Karpas-422 (cell line): ENCODE data around the gene CHN2. TPM values are rescaled to one million over a fixed set of nuclear protein-coding genes. Genes with fewer than 3 reads are reported as not detected.
A peak's percentile ranks its signal among the peaks of the same experiment; 100 is the strongest.

ENCODE experiments used
- DNase-seq: peaks from one replicate; pipeline ENCODE4 v3.0.0-alpha.2; 2015
- H2AFZ ChIP-seq: fragments of 200-600 bp; sonication (generic); 2 replicates; pipeline ENCODE4 v1.6.1; 2014; ENCODE audit warnings: antibody characterized with exemption, low read length, mixed read lengths
- H3K27ac ChIP-seq: fragments of 200-600 bp; sonication (generic); 2 replicates; pipeline ENCODE4 v1.5.1; 2014; ENCODE audit warnings: mild to moderate bottlenecking, low read length, moderate library complexity
- H3K27me3 ChIP-seq: fragments of 200-600 bp; sonication (generic); 2 replicates; pipeline ENCODE4 v1.6.1; 2014; ENCODE audit warnings: low read length, mixed read lengths
- H3K36me3 ChIP-seq: fragments of 200-600 bp; sonication (generic); 2 replicates; pipeline ENCODE4 v1.6.1; 2014; ENCODE audit warnings: low read length, mixed read lengths; ENCODE audit not compliant: insufficient read depth
- H3K4me1 ChIP-seq: fragments of 200-600 bp; sonication (generic); 2 replicates; pipeline ENCODE4 v1.6.1; 2014; ENCODE audit warnings: mild to moderate bottlenecking, low read length, mixed read lengths
- H3K4me2 ChIP-seq: fragments of 200-600 bp; sonication (generic); 2 replicates; pipeline ENCODE4 v1.6.1; 2014; ENCODE audit warnings: low read length, low read depth, mild to moderate bottlenecking; ENCODE audit not compliant: poor library complexity, severe bottlenecking
- H3K4me3 ChIP-seq: fragments of 200-600 bp; sonication (generic); 2 replicates; pipeline ENCODE4 v1.5.1; 2014; ENCODE audit warnings: mild to moderate bottlenecking, antibody characterized with exemption, low read length, mixed read lengths
- H3K79me2 ChIP-seq: fragments of 200-600 bp; sonication (generic); 2 replicates; pipeline ENCODE4 v1.6.1; 2014; ENCODE audit warnings: mild to moderate bottlenecking, low read length, mixed read lengths
- H3K9ac ChIP-seq: fragments of 200-600 bp; sonication (generic); 2 replicates; pipeline ENCODE4 v1.6.0; 2014; ENCODE audit warnings: low read length
- H3K9me2 ChIP-seq: fragments of 200-600 bp; sonication (generic), shearing (Covaris generic); replicated peaks from 2 replicates; pipeline ENCODE4 v1.6.0; 2014; ENCODE audit warnings: mild to moderate bottlenecking, low read length, moderate library complexity; ENCODE audit not compliant: insufficient read depth
- H3K9me3 ChIP-seq: fragments of 300-700, 200-600 bp; sonication (generic); 2 replicates; pipeline ENCODE4 v1.6.1; 2014; ENCODE audit warnings: low read length, mixed read lengths
- H4K20me1 ChIP-seq: fragments of 200-600 bp; sonication (generic); 2 replicates; pipeline ENCODE4 v1.6.1; 2014; ENCODE audit warnings: mild to moderate bottlenecking, antibody characterized with exemption, low read length, low read depth; ENCODE audit not compliant: insufficient read depth
- total RNA-seq: library from RNA; depleted of rRNA; stranded (reverse); fragments of >200 nt; shearing (Covaris generic); gene quantifications from 2 replicates; pipeline ENCODE4 v1.2.3, GENCODE V29; 2014; ENCODE audit warnings: low replicate concordance

CHN2 gene
- total RNA-seq, 1 experiment from 2014 or later: 9.1 TPM

DNA sequence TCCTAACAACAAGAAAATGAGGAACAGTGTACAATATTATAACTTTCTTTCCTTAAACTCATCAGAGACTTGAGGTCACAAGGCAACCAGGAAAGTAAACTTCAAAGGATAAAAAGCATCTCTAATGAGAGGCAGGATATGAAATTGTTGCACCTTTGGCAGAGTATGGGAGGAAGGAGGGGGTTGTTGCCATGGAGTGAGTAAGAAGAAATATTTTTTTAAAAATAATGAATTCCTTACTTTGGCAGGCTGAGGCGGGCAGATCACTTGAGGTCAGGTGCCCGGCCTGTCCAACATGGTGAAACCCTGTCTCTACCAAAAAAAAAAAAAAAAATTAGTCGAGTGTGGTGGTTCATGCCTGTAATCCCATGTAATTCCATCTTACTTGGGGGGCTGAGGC is 21.1 kb upstream of the CHN2 start:
- no peak overlapping the region for H2AFZ ChIP-seq

DNA sequence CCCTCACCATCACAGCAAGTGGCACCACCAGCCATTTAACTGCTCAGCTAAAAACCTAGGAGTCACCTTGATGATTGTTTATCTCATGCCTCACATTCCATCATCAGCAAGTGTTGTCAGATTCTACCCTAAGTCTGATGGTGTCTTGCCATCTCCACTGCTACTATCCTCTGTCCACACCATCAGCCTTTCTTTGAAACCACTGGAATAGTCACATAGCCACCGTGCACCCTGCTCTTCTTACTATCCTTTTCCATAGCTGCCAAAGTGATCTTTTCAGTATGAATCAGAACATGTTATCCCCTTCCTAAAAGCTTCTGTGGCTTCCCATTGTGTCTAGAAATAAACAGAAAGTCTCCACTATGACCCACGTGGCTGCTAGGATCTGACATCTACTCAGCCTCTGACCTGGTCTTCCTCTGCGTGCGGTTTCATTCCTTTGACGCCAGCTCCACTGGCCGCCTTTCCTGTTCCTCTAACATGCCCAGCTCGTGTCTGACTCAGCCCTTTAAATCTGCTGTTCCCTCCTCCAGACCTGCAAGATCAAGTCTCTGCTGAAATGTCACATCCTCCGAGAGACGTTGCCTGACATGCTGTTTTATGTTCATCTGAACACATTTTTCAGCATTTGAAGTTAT is 16.5 kb upstream of the CHN2 start:
- Histone ChIP-seq H3K4me2 (no peak overlapping the region), H3K9me3 (no peaks in the 10 kb centered on the region), H4K20me1 (no peaks in the 10 kb centered on the region), H3K79me2 (no peaks in the 10 kb centered on the region), H3K36me3 (no peaks in the 10 kb centered on the region), H3K9ac (no peak overlapping the region), H3K4me1 (peaks cover 18% of the 10 kb centered on the region), H3K27ac (no peak overlapping the region), H3K27me3 (0 out of 2 replicates have a peak, but pooled peaks cover 3% of the 10 kb centered on the region), H3K4me3 (no peak overlapping the region), H3K9me2 (no peaks in the 10 kb centered on the region), H2AFZ (no peak overlapping the region)
- no peak for DNase-seq

More for the DNA sequence above, 21.1 kb upstream of the CHN2 start:
- Histone ChIP-seq H3K27ac (no peak overlapping the region), H3K79me2 (no peaks in the 10 kb centered on the region), H3K9ac (no peak overlapping the region), H3K4me3 (no peak overlapping the region), H4K20me1 (no peaks in the 10 kb centered on the region), H3K4me1 (no peaks in the 10 kb centered on the region), H3K4me2 (no peak overlapping the region), H3K9me3 (no peaks in the 10 kb centered on the region), H3K27me3 (no peaks in the 10 kb centered on the region), H3K9me2 (no peaks in the 10 kb centered on the region), H3K36me3 (no peaks in the 10 kb centered on the region)
- DNase-seq: no peak

DNA sequence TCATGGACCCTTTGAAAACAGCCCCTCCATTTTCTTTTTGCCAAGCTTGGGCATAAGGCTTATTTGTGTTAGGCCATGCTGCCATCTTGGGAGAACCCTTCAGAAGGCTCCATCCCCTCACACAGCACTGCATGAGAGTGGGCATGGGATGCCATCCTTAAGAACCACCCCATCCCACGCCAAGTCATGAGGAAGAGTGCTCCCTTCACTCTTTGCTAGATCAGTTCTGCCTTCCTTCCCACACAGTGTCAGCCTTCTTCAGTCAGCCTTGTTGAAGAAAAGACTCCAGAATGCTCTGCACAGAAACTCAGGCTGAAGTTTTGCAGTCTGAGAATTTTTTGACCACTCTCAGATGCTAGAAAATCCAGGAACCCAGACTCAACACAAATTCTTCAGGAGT is 15.5 kb upstream of the CHN2 start:
- no peaks in the 10 kb centered on the region for H3K9me2 ChIP-seq
- no peak overlapping the region for H3K4me3 ChIP-seq
- no peak overlapping the region for H3K4me2 ChIP-seq
- no peak for DNase-seq
- 0 out of 2 replicates have a peak, but pooled peaks cover 3% of the 10 kb centered on the region for H3K27me3 ChIP-seq
- H3K9me3 ChIP-seq: no peaks in the 10 kb centered on the region
- H2AFZ ChIP-seq: no peak overlapping the region
- no peak overlapping the region for H3K27ac ChIP-seq
- H3K36me3 ChIP-seq: no peaks in the 10 kb centered on the region
- no peak overlapping the region for H3K9ac ChIP-seq
- no peaks in the 10 kb centered on the region for H3K79me2 ChIP-seq
- no peaks in the 10 kb centered on the region for H4K20me1 ChIP-seq
- peaks cover 18% of the 10 kb centered on the region for H3K4me1 ChIP-seq

DNA sequence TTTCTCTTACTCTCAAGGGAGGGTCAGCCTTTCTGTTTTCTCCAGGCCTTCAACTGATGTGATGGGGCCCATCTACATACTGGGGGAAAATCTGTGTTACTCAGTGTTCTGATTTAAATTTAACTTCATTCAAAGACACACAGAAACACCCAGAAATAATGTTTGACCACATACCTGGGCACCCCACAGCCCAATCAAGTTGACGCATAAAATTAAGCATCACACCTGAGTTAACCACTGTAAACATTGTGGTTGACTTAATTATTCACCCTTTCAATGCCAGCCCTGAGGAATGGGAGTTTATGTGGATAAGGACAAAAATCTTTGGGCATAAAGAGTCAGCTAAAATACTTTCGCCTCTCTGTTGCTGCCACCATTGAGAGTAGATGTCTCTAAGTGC is 10.0 kb upstream of the CHN2 start:
- Histone ChIP-seq H3K36me3 (no peaks in the 10 kb centered on the region), H3K79me2 (no peaks in the 10 kb centered on the region), H4K20me1 (no peaks in the 10 kb centered on the region), H3K27ac (no peak overlapping the region), H3K4me3 (no peak overlapping the region), H3K4me2 (no peak overlapping the region), H3K9me3 (no peaks in the 10 kb centered on the region), H3K27me3 (0 out of 2 replicates have a peak, but pooled peaks cover 3% of the 10 kb centered on the region), H3K9me2 (no peaks in the 10 kb centered on the region), H2AFZ (no peak overlapping the region), H3K4me1 (peaks cover 35% of the 10 kb centered on the region), H3K9ac (no peak overlapping the region)
- DNase-seq: no peak

DNA sequence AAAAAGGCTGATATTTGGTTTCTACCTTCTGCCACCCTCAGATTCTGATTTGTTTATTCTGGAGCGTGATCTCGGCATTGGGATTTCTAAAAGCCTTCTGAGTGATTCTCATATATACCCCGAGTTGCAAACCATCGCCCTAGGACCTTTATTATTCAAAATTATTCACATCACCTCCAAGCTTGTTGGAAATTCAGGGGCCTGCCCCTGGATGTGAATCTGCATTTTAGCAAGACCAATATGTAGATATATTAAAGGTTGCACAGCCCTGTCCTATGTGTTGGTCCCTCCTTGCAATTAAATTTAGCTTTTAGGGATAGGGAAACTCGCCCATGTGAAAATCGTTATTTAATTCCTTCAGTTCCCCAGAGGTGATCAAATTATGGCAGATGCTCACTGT is 9.0 kb upstream of the CHN2 start:
- no peak overlapping the region for H3K9ac ChIP-seq

DNA sequence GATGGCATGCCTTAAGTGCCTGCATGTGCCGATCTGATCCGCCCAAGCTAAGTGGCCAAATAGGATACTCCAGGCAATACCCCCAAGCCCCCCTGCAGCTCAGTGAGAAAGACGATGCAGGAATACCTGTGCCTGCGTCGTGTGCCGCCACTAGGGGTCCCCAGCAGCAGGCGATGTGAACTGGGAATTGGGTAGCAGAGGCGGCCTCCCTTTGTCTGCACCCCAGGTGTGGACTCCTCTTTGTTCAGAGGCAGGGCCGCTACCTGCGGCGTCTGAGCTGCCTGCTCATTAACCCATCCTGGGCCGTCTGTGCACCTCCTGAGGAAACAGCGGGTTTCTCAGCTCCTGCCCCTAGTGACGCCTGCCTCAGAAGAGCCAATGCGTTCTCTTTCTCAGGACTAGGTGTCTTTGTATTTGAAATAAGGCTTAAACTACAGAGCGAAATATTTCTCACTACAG is 4.8 kb upstream of the CHN2 start:
- no peaks in the 10 kb centered on the region for H3K27me3 ChIP-seq
- peak; percentile 88 for DNase-seq
- peak overlapping the region; percentile 61 for H3K4me2 ChIP-seq
- no peaks in the 10 kb centered on the region for H3K36me3 ChIP-seq
- peak overlapping the region; percentile 32; the same call in 1 of the 2 replicates for H3K9ac ChIP-seq
- no peaks in the 10 kb centered on the region for H3K9me2 ChIP-seq
- H2AFZ ChIP-seq: peak overlapping the region; percentile 85
- H4K20me1 ChIP-seq: no peaks in the 10 kb centered on the region
- H3K9me3 ChIP-seq: no peaks in the 10 kb centered on the region
- H3K4me1 ChIP-seq: peaks cover 45% of the 10 kb centered on the region
- no peak overlapping the region for H3K27ac ChIP-seq
- H3K79me2 ChIP-seq: no peaks in the 10 kb centered on the region
- H3K4me3 ChIP-seq: no peak overlapping the region

More for the DNA sequence above, 9.0 kb upstream of the CHN2 start:
- Histone ChIP-seq H2AFZ (no peak overlapping the region), H3K4me2 (no peak overlapping the region), H3K79me2 (no peaks in the 10 kb centered on the region), H3K9me2 (no peaks in the 10 kb centered on the region), H3K4me1 (peaks cover 45% of the 10 kb centered on the region), H3K36me3 (no peaks in the 10 kb centered on the region), H3K27me3 (0 out of 2 replicates have a peak, but pooled peaks cover 2% of the 10 kb centered on the region), H3K27ac (no peak overlapping the region), H4K20me1 (no peaks in the 10 kb centered on the region), H3K4me3 (no peak overlapping the region), H3K9me3 (no peaks in the 10 kb centered on the region)
- no peak for DNase-seq

DNA sequence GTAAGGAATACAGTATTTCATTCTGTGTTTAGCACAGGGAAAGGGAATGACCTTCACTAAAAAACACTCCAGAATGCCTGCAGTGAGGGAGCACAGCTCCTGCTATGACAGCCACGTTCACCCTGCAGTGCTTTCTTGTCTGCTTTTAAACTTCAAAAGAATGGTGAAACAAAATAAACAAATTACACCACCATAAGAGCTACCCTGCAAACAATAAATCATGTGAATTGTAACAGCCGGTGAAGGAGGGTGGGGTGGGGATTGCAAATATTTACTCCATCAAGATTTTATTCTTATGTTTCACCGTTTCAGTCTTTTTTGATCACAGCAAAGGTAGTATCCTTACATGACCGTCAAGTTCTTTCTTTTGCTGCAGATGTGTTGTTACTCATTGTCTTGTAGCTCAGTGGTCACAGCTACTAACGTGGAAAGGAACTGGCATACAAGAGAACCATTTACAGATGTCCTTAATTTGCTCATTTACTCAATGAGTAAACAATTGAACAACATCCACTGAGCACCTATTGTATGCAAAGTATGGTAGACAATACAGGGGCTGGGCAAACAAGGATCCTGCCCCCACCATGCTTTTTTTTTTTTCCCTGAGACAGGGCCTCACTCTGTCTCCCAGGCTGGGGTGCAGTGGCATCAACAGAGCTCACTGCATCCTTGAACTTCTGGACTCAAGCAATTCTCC is 4.1 kb upstream of the CHN2 start:
- H3K4me3 ChIP-seq: no peak overlapping the region
- no peaks in the 10 kb centered on the region for H3K79me2 ChIP-seq
- H3K9me3 ChIP-seq: no peaks in the 10 kb centered on the region
- H3K9ac ChIP-seq: no peak overlapping the region
- no peaks in the 10 kb centered on the region for H3K9me2 ChIP-seq
- peaks cover 45% of the 10 kb centered on the region for H3K4me1 ChIP-seq
- peak overlapping the region; percentile 61 for H3K4me2 ChIP-seq
- no peaks in the 10 kb centered on the region for H3K36me3 ChIP-seq
- peak overlapping the region; percentile 85 for H2AFZ ChIP-seq
- no peak for DNase-seq
- no peaks in the 10 kb centered on the region for H4K20me1 ChIP-seq
- H3K27ac ChIP-seq: no peak overlapping the region
- no peaks in the 10 kb centered on the region for H3K27me3 ChIP-seq

DNA sequence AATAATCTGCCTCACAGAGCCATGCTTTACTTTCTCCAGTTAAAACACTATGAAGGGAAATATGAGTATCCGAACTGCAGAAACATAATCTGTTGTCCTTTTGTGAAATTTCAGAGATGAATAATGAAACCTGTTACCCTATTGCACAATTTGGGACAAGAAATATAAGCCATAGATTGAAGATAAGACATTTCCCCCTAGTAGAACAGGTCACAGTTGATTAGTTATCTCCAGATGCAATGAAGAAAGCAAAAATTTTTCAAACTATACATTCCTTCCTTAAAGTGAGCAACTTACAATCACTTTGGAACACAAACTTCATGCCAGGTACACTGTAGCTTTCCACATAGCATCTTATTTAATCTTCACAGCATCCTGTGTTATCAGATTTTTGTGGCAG is 2.3 kb upstream of the CHN2 start:
- no peak for DNase-seq
- Histone ChIP-seq H3K27ac (no peak overlapping the region), H3K9me2 (no peaks in the 10 kb centered on the region), H3K9me3 (no peaks in the 10 kb centered on the region), H3K4me3 (no peak overlapping the region), H2AFZ (peak overlapping the region; percentile 60; the same call in 1 of the 2 replicates), H4K20me1 (no peaks in the 10 kb centered on the region), H3K79me2 (no peaks in the 10 kb centered on the region), H3K4me1 (peaks cover 59% of the 10 kb centered on the region), H3K9ac (no peak overlapping the region), H3K4me2 (no peak overlapping the region), H3K27me3 (no peaks in the 10 kb centered on the region), H3K36me3 (no peaks in the 10 kb centered on the region)
